K562 (cell line): ENCODE data around the gene UNC5B.

Experiments used
- CREM ChIP-seq: IDR thresholded peaks from 2 replicates; pipeline ENCODE4 v1.6.1; 2014; ENCODE audit warnings: antibody characterized with exemption, low read depth
- IRF2 ChIP-seq: sonication (generic); formaldehyde crosslinking; IDR thresholded peaks from 2 replicates; pipeline ENCODE4 v1.8.1; 2022; ENCODE audit warnings: mild to moderate bottlenecking, missing genetic modification reagents
- KDM1A ChIP-seq, 2 experiments: fragments of 450-650 bp; IDR thresholded peaks; 2 replicates each; pipeline ENCODE4 v1.6.1; 2016; ENCODE audit warnings: mild to moderate bottlenecking in 2 of 2
- MAFK ChIP-seq: IDR thresholded peaks from 2 replicates; pipeline ENCODE4 v1.6.1; 2011; ENCODE audit warnings: low read length, improper control_type of control experiment
- SP1 ChIP-seq: sonication (generic); formaldehyde crosslinking; IDR thresholded peaks from 2 replicates; pipeline ENCODE4 v1.8.1; 2022; ENCODE audit warnings: mild to moderate bottlenecking, missing genetic modification reagents
- WHSC1 ChIP-seq: IDR thresholded peaks from one replicate; pipeline ENCODE4 v1.6.1; 2012; ENCODE audit warnings: low read length, control low read depth, inconsistent platforms
- YY1 ChIP-seq, 3 experiments: IDR thresholded peaks; 2 replicates each; pipeline ENCODE4 v1.6.1; 2011; ENCODE audit warnings: low read length in 2 of 3, mild to moderate bottlenecking in 2 of 3, moderate library complexity in 2 of 3, borderline replicate concordance in 1 of 3, control low read depth in 1 of 3, low read depth in 1 of 3; ENCODE audit not compliant: insufficient read depth in 3 of 3, insufficient replicate concordance in 2 of 3, control insufficient read depth in 1 of 3, insufficient read length in 1 of 3; ENCODE audit errors: extremely low read depth in 1 of 3
- ZNF77 ChIP-seq: fragments of 250-450 bp; sonication (Bioruptor Pico); IDR thresholded peaks from 2 replicates; pipeline ENCODE4 v1.5.0; 2020

DNA sequence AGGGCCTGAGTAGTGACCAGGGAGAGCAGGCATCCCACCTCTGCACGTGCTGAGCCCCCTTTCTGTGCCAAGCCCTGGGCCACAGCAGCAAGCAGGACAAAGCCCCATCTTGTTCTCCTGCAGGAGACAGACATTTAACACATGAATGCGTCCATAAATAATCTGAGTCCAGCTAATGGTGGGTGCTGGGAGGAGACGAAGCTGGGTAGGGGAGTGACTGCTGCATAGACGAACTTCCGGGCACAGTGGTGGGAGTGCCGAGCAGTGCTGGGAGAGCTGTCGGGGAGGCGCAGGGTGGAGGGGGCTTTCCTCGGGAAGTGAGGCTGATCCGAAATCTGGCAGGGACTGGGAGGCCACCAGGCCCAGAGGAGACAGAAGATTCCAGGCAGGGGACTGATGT is 71.5 kb downstream of the UNC5B start:
- TF ChIP-seq IRF2 (CRISPR knock-in tag): no peak
- TF ChIP-seq WHSC1: no peak
- no peak for TF ChIP-seq MAFK
- TF ChIP-seq KDM1A (IDR thresholded peaks at IDR 0.05): no peak
- no peak for TF ChIP-seq YY1 (IDR thresholded peaks at IDR 0.05; ENCODE audit: borderline replicate concordance in 1 of 3, control insufficient read depth in 1 of 3, extremely low read depth in 1 of 3, insufficient read depth in 3 of 3, insufficient read length in 1 of 3, insufficient replicate concordance in 2 of 3, low read depth in 1 of 3, low read length in 2 of 3)
- no peak for TF ChIP-seq ZNF77 (CRISPR knock-in tag)
- no peak for TF ChIP-seq SP1 (CRISPR knock-in tag)
- TF ChIP-seq CREM: no peak
